Cortex of kidney (tissue), 1 donor: ENCODE data around the gene TMLHE.
"Not testable (repeated sequence)": the region's sequence is repeated elsewhere in the genome, so short reads cannot be mapped to it uniquely, and the experiment has no call there.

Experiments used
- DNase-seq: peaks from one replicate; lab custom pipeline; 2025; lab: John Stamatoyannopoulos, UW

The TMLHE gene

GRCh38 chrX:155612312-155613224 is at the start of gene TMLHE, which contains the start of gene SPRY3:
TSS of gene TMLHE (minus strand) at chrX:155612952. CDS start at chrX:155545276, 67,676 bp downstream.
TSS of gene SPRY3 (plus strand) at chrX:155612586.
- DNase-seq, result no peak

GRCh38 chrX:155662282-155662681 is 49.5 kb upstream of the TMLHE start:
- DNase-seq, result no peak

GRCh38 chrX:155645180-155645579 is 32.4 kb upstream of the TMLHE start:
- DNase-seq, result no peak

DNA sequence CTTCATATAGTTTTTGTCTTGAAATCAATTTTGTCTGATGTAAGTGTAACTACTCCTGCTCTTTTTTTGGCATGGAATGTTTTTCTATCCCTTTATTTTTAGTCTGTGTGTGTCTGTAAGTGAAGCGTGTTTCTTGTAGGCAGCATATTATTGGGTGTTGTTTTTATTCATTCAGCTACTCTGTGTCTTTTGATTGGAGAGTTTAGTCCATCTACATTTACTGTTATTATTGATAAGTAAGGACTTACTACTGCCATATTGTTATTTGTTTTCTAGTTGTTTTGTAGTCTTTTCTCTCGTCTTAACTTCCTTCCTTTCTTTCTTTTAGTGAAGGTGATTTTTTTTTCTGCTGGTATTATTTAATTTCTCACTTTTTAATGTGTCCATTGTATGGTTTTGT is 30.5 kb upstream of the TMLHE start:
- DNase-seq, result no peak

DNA sequence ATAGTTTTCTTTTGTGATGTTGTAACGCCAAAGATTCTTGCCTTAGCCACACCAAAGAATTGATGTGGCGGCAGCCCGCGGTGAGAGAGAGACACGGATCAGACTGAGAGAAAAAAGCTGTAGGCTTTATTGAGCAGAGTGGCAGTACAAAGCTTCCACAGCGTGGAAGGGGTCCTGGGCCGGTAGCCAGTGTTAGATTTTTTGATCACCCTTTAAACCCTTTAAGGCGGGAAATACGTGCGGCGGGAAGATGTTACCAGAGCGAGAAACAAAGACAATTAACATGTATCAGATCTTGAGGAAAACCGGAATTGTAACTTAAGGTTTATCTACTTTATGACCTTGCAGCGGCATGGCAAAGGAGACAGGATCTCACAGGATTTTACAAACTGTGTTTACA is 28.6 kb upstream of the TMLHE start:
- not testable (repeated sequence) for DNase-seq

- no peak for DNase-seq
Observed at GRCh38 chrX:155637714-155638113, 25.0 kb upstream of the TMLHE start.

DNA sequence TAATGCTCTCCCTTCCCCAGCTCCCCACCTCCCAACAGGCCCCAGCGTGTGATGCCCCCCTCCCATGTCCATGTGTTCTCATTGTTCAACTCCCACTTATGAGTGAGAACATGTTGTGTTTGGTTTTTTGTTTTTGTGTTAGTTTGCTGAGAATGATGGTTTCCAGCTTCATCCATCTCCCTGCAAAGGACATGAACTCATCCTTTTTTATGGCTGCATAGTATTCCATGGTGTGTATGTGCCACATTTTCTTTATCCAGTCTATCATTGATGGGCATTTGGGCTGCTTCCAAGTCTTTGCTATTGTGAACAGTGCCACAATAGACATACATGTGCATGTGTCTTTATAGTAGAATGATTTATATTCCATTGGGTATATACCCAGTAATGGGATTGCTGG is 22.3 kb upstream of the TMLHE start:
- not testable (repeated sequence) for DNase-seq

DNA sequence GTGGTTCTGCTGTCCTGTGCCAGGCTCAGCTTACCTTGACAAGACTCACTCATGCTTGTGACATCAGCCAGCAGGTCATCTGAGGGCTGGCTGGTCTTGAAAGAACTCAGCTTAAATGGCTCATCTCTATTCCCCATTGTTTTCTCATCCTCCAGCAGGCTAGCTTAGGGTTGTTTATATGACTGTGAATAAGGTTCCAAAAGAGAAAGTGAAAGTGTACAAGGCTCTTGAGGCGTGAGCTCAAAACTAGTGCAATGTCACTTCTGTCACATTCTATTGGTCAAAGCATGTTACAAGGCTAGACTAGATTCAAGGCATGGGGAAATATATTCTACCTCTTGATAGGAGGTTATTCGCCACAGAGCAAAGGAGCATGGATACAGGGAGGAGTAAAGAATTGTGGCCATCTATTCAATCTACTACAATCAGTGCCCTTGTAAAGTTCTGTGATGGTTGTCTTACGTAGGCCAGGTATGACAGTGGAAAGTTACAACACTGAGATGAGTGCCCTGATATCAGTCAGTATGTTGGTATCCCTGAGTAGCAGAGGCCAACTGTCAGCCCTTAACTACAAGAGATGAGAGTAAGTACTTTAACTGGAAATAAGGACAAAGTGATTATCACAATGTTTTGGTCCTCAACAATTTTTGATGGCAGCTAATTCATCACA is 19.8 kb upstream of the TMLHE start:
- no peak for DNase-seq

GRCh38 chrX:155620110-155620509 is 7.4 kb upstream of the TMLHE start:
- not testable (repeated sequence) for DNase-seq

- no peak for DNase-seq
Observed at GRCh38 chrX:155615938-155616337, 3.2 kb upstream of the TMLHE start.

DNA sequence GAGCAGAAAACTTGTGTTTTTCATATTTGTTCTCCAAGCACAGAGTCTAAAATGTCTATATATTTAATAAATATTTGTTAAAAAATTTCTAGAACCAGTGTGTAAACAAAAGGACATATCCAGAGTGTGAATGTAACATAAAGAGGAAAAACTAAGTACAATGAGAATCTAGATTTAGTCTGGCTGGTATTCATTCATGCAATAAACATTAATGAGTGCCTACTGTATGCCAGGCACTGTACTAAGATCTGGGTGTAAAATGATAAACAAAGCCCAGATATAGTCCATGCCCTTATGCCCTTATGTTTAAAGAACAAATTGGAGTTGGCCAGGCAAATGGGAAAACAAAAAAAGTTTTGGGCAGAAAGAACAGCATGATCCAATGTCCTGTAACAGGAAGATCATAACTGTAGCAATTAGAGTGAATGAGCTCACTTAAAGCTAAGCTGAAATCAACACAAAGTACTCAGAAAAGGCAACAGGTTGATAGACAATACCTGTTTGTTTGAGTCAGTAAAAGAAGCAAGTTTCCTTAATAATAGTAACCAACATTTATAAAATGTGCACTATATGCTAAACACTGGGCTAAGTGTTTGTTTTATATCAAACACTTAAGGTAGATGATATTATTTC is 1.3 kb upstream of the TMLHE start:
- no peak for DNase-seq

DNA sequence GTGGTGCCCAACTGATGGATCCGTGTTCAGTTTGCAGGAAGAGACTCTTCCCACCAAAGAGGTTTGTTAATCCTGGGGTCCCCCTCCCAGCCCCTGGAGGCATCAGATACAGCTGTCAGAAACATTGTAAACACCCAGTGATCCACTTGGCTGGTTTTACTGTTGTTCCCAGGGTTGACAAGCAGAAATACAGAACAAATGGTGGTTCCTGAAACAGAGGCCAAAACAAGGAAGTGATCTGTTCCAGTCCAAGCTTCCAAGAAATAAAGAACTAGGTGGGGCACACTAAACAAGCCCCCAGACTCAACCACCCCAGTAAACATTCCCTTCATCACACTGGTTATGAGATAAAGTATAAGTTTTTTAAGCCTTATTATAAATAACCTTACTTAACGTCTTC is 1.4 kb downstream of the TMLHE start:
- no peak for DNase-seq

GRCh38 chrX:155592981-155593380 is 19.8 kb downstream of the TMLHE start:
- DNase-seq, result no peak

DNA sequence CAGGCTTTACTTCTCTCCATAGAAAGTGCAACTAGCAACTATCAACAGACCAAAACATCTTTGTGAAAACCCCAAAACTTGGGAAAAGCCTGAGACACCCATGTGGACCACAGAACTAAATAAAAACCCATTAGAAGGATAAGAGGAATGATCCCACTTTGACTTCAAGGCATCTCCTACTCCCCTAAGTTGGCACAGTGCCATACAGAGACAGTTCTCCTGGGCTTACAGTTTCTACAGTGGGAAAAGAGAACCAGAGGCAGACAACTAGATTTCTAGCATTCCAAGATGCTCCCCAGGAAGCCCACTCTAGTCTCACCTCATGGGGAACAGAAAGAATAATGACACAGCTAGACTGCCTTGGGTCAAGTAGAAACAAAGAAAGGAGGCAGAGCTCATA is 20.4 kb downstream of the TMLHE start:
- DNase-seq, result no peak

GRCh38 chrX:155577682-155578081 is 35.1 kb downstream of the TMLHE start:
- DNase-seq, result no peak

GRCh38 chrX:155563099-155563498 is 49.7 kb downstream of the TMLHE start:
- DNase-seq, result no peak

DNA sequence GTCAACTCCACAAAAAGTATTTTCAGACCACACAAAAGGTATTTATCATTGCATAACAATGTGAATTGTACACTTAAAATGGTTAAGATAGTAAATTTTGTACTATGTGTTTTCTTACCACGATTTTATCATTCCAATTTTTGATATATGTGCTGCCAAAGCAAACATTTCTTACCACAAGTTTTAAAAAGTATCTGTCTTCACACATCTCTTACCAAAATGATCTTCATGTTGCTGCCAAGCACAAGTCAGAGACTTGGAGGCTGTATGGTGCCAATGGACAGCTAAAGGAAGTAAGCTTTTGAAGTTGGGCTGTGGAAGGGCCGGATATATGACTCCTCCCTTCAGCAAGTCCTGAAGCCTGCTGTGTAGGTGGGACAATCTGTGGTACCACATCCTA is 67.9 kb downstream of the TMLHE start:
- DNase-seq, result no peak

DNA sequence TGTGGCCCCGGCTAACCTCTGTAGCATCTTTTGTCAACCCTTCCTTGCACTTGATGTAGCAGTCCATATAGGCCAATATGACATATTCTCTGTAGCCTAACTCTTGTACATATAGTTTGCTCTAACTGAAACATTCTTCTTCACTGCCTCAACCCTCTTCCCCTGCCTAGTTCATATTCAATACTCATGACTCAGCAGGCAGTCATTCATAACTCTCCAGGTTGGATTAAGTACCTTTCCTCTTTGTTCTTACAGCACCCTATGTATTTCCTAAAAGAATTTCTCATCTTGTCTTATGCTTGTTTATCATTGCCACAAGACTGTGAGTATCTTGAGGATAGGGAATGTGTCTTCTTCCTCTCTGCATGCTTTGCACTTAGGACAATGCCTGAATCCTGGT is 76.9 kb downstream of the TMLHE start:
- DNase-seq, result no peak

- no peak for DNase-seq
Observed at GRCh38 chrX:155534800-155535199, 78.0 kb downstream of the TMLHE start.

GRCh38 chrX:155527023-155527422 is 85.7 kb downstream of the TMLHE start:
- not testable (repeated sequence) for DNase-seq

- DNase-seq, result no peak
Observed at GRCh38 chrX:155514225-155514624, 98.5 kb downstream of the TMLHE start.

- DNase-seq, result no peak
Observed at GRCh38 chrX:155505296-155505695, 107.5 kb downstream of the TMLHE start.

DNA sequence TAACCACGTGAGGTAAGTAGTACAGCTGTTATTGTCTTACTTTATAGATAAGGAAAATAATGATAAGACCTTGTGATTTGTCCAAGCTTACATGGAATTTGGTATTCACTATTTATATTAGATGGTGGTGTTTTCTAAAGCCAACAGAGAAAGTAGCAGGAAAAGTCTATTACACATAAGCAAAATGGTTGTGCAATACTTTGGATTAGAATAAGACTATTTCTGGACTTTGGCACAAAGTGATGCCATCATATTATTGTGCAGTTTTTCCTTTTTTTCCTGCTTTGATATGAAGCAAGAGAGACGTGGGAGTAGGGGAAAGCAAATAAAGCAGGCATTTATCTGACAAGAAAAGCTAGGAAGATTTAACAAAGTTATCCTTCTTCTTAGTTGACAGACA is 117.6 kb downstream of the TMLHE start:
- DNase-seq, result not testable (repeated sequence)
